Body of pancreas (tissue), 4 donors: Measurements from ENCODE around the gene KIF2C. TPM values are rescaled to one million over a fixed set of nuclear protein-coding genes. Genes with fewer than 3 reads are reported as not detected.

ENCODE experiments used
- ATAC-seq: fragments of 150-250 bp; one replicate; pipeline ENCODE4 v1.9.1; 2016
- DNase-seq, 4 donors: peaks; one replicate each; pipeline ENCODE4 v3.0.0-alpha.2; 2019
- H3K27ac ChIP-seq, 4 donors: fragments of 200-600 bp; sonication (generic); 1 replicate in 3 of 4; 2 replicates in 1 of 4; pipeline versions ENCODE4 v1.5.1 to v1.6.1; 2016 to 2019; ENCODE audit warnings: mild to moderate bottlenecking in 1 of 4, mixed read lengths in 1 of 4, moderate library complexity in 1 of 4
- H3K27me3 ChIP-seq, 2 donors: fragments of 200-600 bp; sonication (generic); one replicate each; pipeline ENCODE4 v1.6.0; 2016; ENCODE audit warnings: mild to moderate bottlenecking in 1 of 2
- H3K36me3 ChIP-seq, 2 donors: fragments of 200-600 bp; sonication (generic); replicated peaks in 1 of 2; 2 replicates each; pipeline ENCODE4 v1.5.1; 2016; ENCODE audit warnings: low read depth in 2 of 2; ENCODE audit not compliant: insufficient read depth in 1 of 2
- H3K4me1 ChIP-seq: fragments of 200-600 bp; sonication (generic); one replicate; pipeline ENCODE4 v1.6.0; 2016
- H3K4me3 ChIP-seq, 2 donors: fragments of 200-600 bp; sonication (generic); 1 replicate in 1 of 2; 2 replicates in 1 of 2; pipeline ENCODE4 v1.5.1; 2016 to 2019
- H3K9me3 ChIP-seq, 3 donors: fragments of 200-600 bp; sonication (generic); 1 replicate in 2 of 3; 2 replicates in 1 of 3; pipeline ENCODE4 v1.5.1; 2016
- CTCF ChIP-seq, 7 experiments: fragments of 450-650 bp in 4 of 7; fragments of 200-600 bp in 3 of 7; sonication (generic) in 3 of 7; IDR thresholded peaks; one replicate each; pipeline ENCODE4 v1.5.1; 2016 to 2019; ENCODE audit warnings: antibody characterized with exemption in 7 of 7
- POLR2A ChIP-seq, 3 donors: fragments of 450-650 bp; IDR thresholded peaks; one replicate each; pipeline ENCODE4 v1.6.1; 2016; ENCODE audit warnings: antibody characterized with exemption in 3 of 3, mild to moderate bottlenecking in 2 of 3
- WGBS, 2 donors: methylation state at CpG; one replicate each; pipeline ENCODE4 v1.1.5; 2017; 5-methylcytosine and 5-hydroxymethylcytosine counted together
- intact Hi-C: fragments of 100-400 bp; cut with DNase I; formaldehyde crosslinking; loops from one replicate; pipeline ENCODE4 v1.15.1; 2023
- total RNA-seq, 2 donors: library from RNA; depleted of rRNA; stranded (reverse); fragments of >200 nt; gene quantifications; one replicate each; pipeline ENCODE4 v1.1.0, GENCODE V29; 2016

The KIF2C gene
- total RNA-seq, 2 donors from 2014 or later, result not detected

GRCh38 chr1:44806704-44807363 is 67.2 kb downstream of the KIF2C start, which contains the start of gene DYNLT4:
Gene DYNLT4, minus strand, starts transcription at chr1:44807351. Its CDS starts 683 bp downstream, at chr1:44806668.
- DNase-seq (peak in 2 of 4 donors; percentile 20 to 40), ATAC-seq (peak; percentile 0)
- Histone ChIP-seq H3K4me3 (no peak within 1 kb of the TSS), H3K27me3 (no peaks in the 10 kb centered on the region), H3K4me1 (peaks cover 70% of the 10 kb centered on the region), H3K36me3 (no peaks in the 10 kb centered on the region), H3K9me3 (no peaks in the 10 kb centered on the region), H3K27ac (peak within 1 kb of the TSS; percentile 91 to 99 (median 98))
- WGBS, 2 donors, result 25 to 37% methylated on average over 4 to 7 of the region's 7 CpGs
- TF ChIP-seq CTCF (IDR thresholded peaks at IDR 0.05) (no peak), POLR2A (IDR thresholded peaks at IDR 0.05) (peak; percentile 93 to 99 (median 97))
- intact Hi-C loops, result no loop called here

GRCh38 chr1:44807364-44808062 is 67.9 kb downstream of the KIF2C start:
- Histone ChIP-seq H3K36me3 (no peaks in the 10 kb centered on the region), H3K27me3 (no peaks in the 10 kb centered on the region), H3K9me3 (no peaks in the 10 kb centered on the region), H3K27ac (peak overlapping the region; percentile 91 to 99 (median 98)), H3K4me1 (peaks cover 64% of the 10 kb centered on the region), H3K4me3 (no peak overlapping the region)
- 0 to 7% methylated on average over 5 to 16 of the region's 16 CpGs for WGBS, 2 donors
- intact Hi-C loops, result no loop called here
- ATAC-seq (peak; percentile 91), DNase-seq (peak; percentile 95 to 98 (median 97))
- no peak for TF ChIP-seq CTCF (IDR thresholded peaks at IDR 0.05)
- peak in 2 of 3 donors; percentile 57 to 63 for TF ChIP-seq POLR2A (IDR thresholded peaks at IDR 0.05)

- ATAC-seq, result peak; percentile 7
- intact Hi-C loops, result no loop called here
Observed at GRCh38 chr1:44808063-44808937, 68.7 kb downstream of the KIF2C start, which contains the start of gene BTBD19. Gene BTBD19, plus strand, starts transcription at chr1:44808523. Its CDS starts 298 bp downstream, at chr1:44808821.

More at GRCh38 chr1:44808063-44808937, 68.7 kb downstream of the KIF2C start, which contains the start of gene BTBD19:
- WGBS, 2 donors, result 38 to 56% methylated on average over 19 to 23 of the region's 23 CpGs
- Histone ChIP-seq H3K36me3 (no peaks in the 10 kb centered on the region), H3K27me3 (no peaks in the 10 kb centered on the region), H3K27ac (peak within 1 kb of the TSS; percentile 91 to 99 (median 98)), H3K4me1 (peaks cover 64% of the 10 kb centered on the region), H3K9me3 (no peaks in the 10 kb centered on the region), H3K4me3 (no peak within 1 kb of the TSS)
- peak; percentile 67 to 82 (median 70) for DNase-seq
- no peak for TF ChIP-seq POLR2A (IDR thresholded peaks at IDR 0.05)
- no peak for TF ChIP-seq CTCF (IDR thresholded peaks at IDR 0.05)
